Adrenal gland (tissue), 5 donors: ENCODE measurements around the gene ZNF341.

ENCODE experiments used
- CTCF ChIP-seq, 6 experiments: fragments of 450-650 bp in 4 of 6; fragments of 200-600 bp in 2 of 6; sonication (generic) in 1 of 6; IDR thresholded peaks; 1 replicate in 5 of 6; 2 replicates in 1 of 6; pipeline versions ENCODE4 v1.5.1 to v1.8.0; 2016 to 2021; ENCODE audit warnings: antibody characterized with exemption in 6 of 6, mild to moderate bottlenecking in 2 of 6, moderate library complexity in 1 of 6
- POLR2A ChIP-seq, 2 donors: fragments of 450-650 bp; IDR thresholded peaks; one replicate each; pipeline ENCODE4 v1.6.1; 2017; ENCODE audit warnings: antibody characterized with exemption in 2 of 2, mild to moderate bottlenecking in 2 of 2, moderate library complexity in 1 of 2
- donor health status: DM: no; HTN: no; CAD: no.

- TF ChIP-seq POLR2A (IDR thresholded peaks at IDR 0.05) (no peak), CTCF (IDR thresholded peaks at IDR 0.05) (no peak)
Measured at GRCh38 chr20:33796907-33797544, 65.2 kb downstream of the ZNF341 start.
